MCF 10A (cell line): Measurements from ENCODE around the gene MTMR3. TPM values are rescaled to one million over a fixed set of nuclear protein-coding genes. Genes with fewer than 3 reads are reported as not detected.
"Not testable (repeated sequence)": the region's sequence is repeated elsewhere in the genome, so short reads cannot be mapped to it uniquely, and the experiment has no call there.

ENCODE experiments used
- BruUV-seq: library from RNA; stranded (reverse); fragments of 400-500 nt; replicated peaks from 2 replicates; lab custom pipeline; 2021; lab: Mats Ljungman, UMichigan
- CTCF ChIA-PET: fragments of 300-600 bp; sonication (Branson Sonifier 250); formaldehyde crosslinking; extraction: SDS; loops from one replicate; lab custom pipeline; 2021; ENCODE audit warnings: antibody characterized with exemption, inconsistent platforms; lab: Yijun Ruan, JAX
- POLR2A ChIA-PET: fragments of 300-600, 350-650 bp; sonication (Branson Sonifier 250); formaldehyde crosslinking; extraction: SDS; loops from one replicate; lab custom pipeline; 2020; ENCODE audit warnings: antibody characterized with exemption, inconsistent platforms; lab: Yijun Ruan, JAX
- DNase-seq: peaks from one replicate; pipeline ENCODE4 v3.0.0-alpha.2; 2018; ENCODE audit not compliant: unreplicated experiment
- H3K27ac Mint-ChIP-seq: one replicate; pipeline ENCODE4 v1.8.0; 2022; ENCODE audit warnings: mild to moderate bottlenecking, low read depth, mixed read lengths; ENCODE audit not compliant: unreplicated experiment
- H3K27me3 Mint-ChIP-seq: one replicate; pipeline ENCODE4 v1.8.0; 2022; ENCODE audit warnings: mixed read lengths; ENCODE audit not compliant: insufficient read depth, unreplicated experiment
- H3K36me3 Mint-ChIP-seq: one replicate; pipeline ENCODE4 v1.8.0; 2022; ENCODE audit warnings: mild to moderate bottlenecking, moderate library complexity, mixed read lengths; ENCODE audit not compliant: insufficient read depth, unreplicated experiment
- H3K4me1 Mint-ChIP-seq: one replicate; pipeline ENCODE4 v1.8.0; 2022; ENCODE audit warnings: mixed read lengths; ENCODE audit not compliant: insufficient read depth, unreplicated experiment
- H3K4me3 Mint-ChIP-seq: one replicate; pipeline ENCODE4 v1.8.0; 2022; ENCODE audit warnings: mild to moderate bottlenecking, moderate library complexity, mixed read lengths; ENCODE audit not compliant: unreplicated experiment
- H3K9me3 Mint-ChIP-seq: one replicate; pipeline ENCODE4 v1.8.0; 2022; ENCODE audit warnings: mixed read lengths; ENCODE audit not compliant: unreplicated experiment
- intact Hi-C: fragments of 100-400 bp; cut with micrococcal nuclease; formaldehyde crosslinking; loops from 2 replicates; pipeline ENCODE4 v1.14.1; 2022
- total RNA-seq: library from RNA; stranded (reverse); gene quantifications from 2 replicates; pipeline ENCODE4 v1.2.3, GENCODE V29; 2022
- TF ChIP-seq, protein P1 (sequence below): fragments of 200-600 bp; IDR thresholded peaks from one replicate; pipeline ENCODE4 v1.8.0; 2022; ENCODE audit warnings: antibody characterized with exemption, mild to moderate bottlenecking; ENCODE audit not compliant: unreplicated experiment

Gene MTMR3
- total RNA-seq, 1 experiment from 2014 or later, result 34.4 TPM

DNA sequence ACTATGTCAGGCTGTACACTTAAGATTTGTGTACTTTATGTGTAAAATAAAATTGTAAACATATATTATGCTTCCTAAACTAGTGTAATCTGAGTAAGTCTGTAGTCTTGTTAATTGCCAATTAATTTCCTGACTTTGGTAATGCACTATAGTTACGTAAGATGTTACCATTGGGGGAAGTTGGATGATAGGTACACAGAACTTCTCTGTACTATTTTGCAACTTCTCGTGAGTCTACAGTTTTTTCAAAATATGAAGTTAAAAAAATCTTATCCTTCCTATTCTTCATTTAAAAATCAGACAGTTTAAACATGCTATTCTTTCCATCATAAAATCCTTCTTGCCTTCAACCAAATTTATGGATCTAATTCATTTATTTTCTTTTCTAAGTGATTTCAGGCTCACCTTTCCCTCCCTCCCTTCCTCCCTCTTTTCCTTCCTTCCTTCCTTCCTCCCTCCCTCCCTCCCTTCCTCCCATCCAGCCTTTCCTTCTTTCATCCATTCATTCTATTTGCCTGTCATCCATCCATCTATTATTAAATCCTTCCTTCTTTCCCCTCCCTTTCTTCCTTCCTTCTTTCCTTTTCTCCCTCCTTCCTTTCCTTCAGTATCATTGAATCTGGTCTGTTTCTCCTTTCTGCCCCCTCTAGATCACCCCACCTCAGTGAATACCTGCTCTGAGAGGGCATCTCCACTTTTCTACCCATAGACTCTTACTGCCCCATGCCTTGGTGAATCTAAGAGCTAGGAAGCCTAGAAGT is 22.8 kb upstream of the MTMR3 start:
- intact Hi-C loops, result no loop called here
- CTCF ChIA-PET, result interaction anchor here (0.6 kb wide), 1 partner anchor 11 kb away, joined by 3 read pairs; no protein-coding TSS in a partner anchor
- Mint-ChIP-seq H3K4me1 (peaks cover 9% of the 10 kb centered on the region), H3K36me3 (no peaks in the 10 kb centered on the region), H3K27ac (peak overlapping the region; percentile 51), H3K9me3 (no peaks in the 10 kb centered on the region), H3K27me3 (no peaks in the 10 kb centered on the region), H3K4me3 (no peak overlapping the region)
- no peak for DNase-seq
- no TSS peak for BruUV-seq
- POLR2A ChIA-PET, result interaction anchor here (1.8 kb wide), 1 partner anchor 23 kb away, joined by 4 read pairs; the partner anchor contains the start of gene ASCC2
- TF ChIP-seq, protein P1, sequence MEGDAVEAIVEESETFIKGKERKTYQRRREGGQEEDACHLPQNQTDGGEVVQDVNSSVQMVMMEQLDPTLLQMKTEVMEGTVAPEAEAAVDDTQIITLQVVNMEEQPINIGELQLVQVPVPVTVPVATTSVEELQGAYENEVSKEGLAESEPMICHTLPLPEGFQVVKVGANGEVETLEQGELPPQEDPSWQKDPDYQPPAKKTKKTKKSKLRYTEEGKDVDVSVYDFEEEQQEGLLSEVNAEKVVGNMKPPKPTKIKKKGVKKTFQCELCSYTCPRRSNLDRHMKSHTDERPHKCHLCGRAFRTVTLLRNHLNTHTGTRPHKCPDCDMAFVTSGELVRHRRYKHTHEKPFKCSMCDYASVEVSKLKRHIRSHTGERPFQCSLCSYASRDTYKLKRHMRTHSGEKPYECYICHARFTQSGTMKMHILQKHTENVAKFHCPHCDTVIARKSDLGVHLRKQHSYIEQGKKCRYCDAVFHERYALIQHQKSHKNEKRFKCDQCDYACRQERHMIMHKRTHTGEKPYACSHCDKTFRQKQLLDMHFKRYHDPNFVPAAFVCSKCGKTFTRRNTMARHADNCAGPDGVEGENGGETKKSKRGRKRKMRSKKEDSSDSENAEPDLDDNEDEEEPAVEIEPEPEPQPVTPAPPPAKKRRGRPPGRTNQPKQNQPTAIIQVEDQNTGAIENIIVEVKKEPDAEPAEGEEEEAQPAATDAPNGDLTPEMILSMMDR, result no peak

DNA sequence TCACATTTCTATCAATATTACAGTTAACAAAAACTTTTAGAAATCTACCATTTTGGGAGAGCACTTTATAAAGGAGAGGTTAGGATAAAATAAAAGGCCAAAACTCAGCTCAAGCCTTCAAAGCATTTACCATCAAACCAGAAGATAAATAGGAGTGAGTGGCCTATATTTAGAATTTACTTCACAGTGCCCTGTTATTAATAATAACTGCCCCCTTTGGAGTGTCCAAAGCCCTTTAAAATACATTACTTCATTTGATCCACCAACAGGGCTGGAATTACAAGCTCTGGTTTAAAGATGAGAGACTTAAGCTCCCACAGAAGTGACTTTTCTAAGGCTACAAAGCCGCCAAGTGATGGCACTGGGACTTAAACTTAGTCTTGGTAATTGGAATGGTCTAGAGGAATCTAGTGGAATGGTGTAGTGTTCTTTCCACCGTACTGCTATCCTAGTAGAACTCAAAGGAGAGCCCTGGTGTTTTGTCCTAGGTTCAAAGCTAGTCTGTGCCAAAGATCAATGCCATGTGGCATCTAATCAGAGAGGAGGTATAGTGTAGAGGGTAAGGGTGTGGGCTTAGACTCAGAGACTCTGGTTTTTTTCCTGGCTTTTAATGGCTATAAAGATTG is 21.2 kb upstream of the MTMR3 start:
- TF ChIP-seq, protein P1, result no peak
- intact Hi-C loops, result no loop called here
- Mint-ChIP-seq H3K27me3 (no peaks in the 10 kb centered on the region), H3K4me1 (peaks cover 9% of the 10 kb centered on the region), H3K27ac (no peak overlapping the region), H3K4me3 (no peak overlapping the region), H3K9me3 (no peaks in the 10 kb centered on the region), H3K36me3 (no peaks in the 10 kb centered on the region)
- CTCF ChIA-PET, result interaction anchor here (0.6 to 1.1 kb wide), 2 partner anchors 12 to 1975 kb away, joined by 3 to 6 read pairs; no protein-coding TSS in a partner anchor
- POLR2A ChIA-PET, result interaction anchor here (1.0 to 1.8 kb wide), 2 partner anchors 19 to 24 kb away, joined by 4 read pairs; partner anchors contain the start of gene ASCC2
- no peak for DNase-seq
- no TSS peak for BruUV-seq

DNA sequence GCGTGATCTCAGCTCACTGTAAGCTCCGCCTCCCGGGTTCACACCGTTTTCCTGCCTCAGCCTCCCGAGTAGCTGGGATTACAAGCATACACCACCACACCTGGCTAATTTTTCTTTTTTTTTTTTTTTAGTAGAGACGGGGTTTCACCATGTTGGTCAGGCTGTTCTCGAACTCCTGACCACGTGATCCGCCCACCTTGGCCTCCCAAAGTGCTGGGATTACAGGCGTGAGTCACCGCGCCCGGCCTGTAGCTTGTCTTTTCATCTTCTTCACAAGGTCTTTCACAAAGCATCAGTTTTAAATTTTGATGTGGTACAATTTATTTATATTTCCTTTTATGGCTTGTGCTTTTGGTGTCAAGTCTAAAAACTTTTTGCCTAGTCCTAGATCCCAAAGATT is 17.4 kb upstream of the MTMR3 start:
- H3K4me1 Mint-ChIP-seq, BruUV-seq, H3K27ac Mint-ChIP-seq, H3K27me3 Mint-ChIP-seq, H3K36me3 Mint-ChIP-seq, DNase-seq, POLR2A ChIA-PET, H3K9me3 Mint-ChIP-seq, H3K4me3 Mint-ChIP-seq, intact Hi-C loops: not testable (repeated sequence)
- CTCF ChIA-PET, result interaction anchor here (0.6 kb wide), 1 partner anchor 42 kb away, joined by 3 read pairs; no protein-coding TSS in a partner anchor

DNA sequence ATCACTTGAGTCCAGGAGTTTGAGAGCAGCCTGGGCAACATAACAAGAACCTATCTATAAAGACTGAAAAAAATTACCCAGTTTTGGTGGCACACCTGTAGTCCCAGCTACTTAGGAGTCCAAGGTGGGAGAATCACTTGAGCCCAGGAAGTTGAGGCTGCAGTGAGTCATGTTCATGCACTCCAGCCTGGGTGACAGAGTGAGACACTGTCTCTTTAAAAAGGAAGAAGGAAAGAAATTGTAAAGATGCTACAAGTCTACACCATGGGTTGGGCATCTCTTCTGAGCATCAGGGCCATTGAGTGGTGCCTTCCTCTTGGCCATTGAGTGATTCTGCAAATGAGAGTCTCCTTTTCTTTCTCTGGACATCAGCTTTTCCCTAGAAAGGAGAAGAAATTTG is 15.7 kb upstream of the MTMR3 start:
- Mint-ChIP-seq H3K27me3 (no peaks in the 10 kb centered on the region), H3K4me3 (no peak overlapping the region), H3K4me1 (peaks cover 5% of the 10 kb centered on the region), H3K27ac (no peak overlapping the region), H3K9me3 (no peaks in the 10 kb centered on the region), H3K36me3 (no peaks in the 10 kb centered on the region)
- ChIA-PET POLR2A (interaction anchor here (0.7 kb wide), 1 partner anchor 370 kb away, joined by 3 read pairs; no protein-coding TSS in a partner anchor), CTCF (interaction anchor here (0.6 kb wide), 1 partner anchor 779 kb away, joined by 6 read pairs; no protein-coding TSS in a partner anchor)
- no peak for DNase-seq
- TF ChIP-seq, protein P1, result no peak
- intact Hi-C loops, result no loop called here
- no TSS peak for BruUV-seq
